Measurements from ENCODE around the gene SIRPG. TPM values are rescaled to one million over a fixed set of nuclear protein-coding genes. Genes with fewer than 3 reads are reported as not detected.

Gene SIRPG
- polyA plus RNA-seq, 2 of the 4 experiments (the other 2 are of a cell fraction), result not detected

DNA sequence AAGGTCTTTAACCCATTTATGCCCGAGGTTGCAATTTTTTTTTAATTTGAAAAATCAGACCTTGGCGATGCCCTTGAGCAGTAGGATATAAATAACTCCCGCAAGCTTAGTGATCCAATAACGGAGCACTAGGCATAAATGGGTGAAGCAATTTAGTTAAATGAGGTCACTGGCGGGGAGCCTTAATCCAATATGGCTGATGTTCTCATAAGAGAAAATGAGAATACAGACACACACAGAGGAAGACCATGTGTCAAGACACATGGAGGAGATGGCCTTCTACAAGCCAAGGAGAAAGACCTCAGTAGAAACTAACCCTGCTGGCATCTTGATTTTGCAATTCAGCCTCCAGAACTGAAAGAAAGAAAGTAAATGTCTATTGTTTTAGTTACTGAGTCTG, 735 bp downstream of the SIRPG start (continued):
- TF ChIP-seq CBX8 (IDR thresholded peaks at IDR 0.05), result no peak
- TF ChIP-seq, protein P1, sequence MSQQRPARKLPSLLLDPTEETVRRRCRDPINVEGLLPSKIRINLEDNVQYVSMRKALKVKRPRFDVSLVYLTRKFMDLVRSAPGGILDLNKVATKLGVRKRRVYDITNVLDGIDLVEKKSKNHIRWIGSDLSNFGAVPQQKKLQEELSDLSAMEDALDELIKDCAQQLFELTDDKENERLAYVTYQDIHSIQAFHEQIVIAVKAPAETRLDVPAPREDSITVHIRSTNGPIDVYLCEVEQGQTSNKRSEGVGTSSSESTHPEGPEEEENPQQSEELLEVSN (IDR thresholded peaks at IDR 0.05; ENCODE audit: borderline replicate concordance, low read depth), result no peak
- no peak for TF ChIP-seq CBX2 (IDR thresholded peaks at IDR 0.05; ENCODE audit: borderline replicate concordance, low read depth)
- TF ChIP-seq MYC (IDR thresholded peaks at IDR 0.05; ENCODE audit: borderline replicate concordance, low read length), result no peak
- no peak for TF ChIP-seq NFE2L2 (conservative IDR thresholded peaks at IDR 0.05; ENCODE audit: low read length)

DNA sequence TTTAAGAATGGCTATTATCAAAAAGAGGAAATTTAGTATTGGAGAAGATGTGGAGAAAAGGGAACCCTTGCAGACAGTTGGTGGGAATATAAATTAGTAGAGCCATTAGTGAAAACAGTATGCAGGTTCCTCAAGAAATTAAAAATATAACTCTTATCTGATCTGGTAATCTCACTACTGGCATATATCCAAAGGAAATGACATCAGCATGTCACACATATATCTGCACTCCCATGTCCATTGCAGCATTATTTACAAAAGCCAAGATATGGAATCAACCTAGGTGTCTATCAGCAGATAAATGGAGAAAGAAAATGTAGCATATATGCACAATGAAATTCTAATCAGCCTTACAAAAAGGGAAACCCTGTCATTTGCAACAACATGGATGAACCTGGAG, 2.6 kb downstream of the SIRPG start:
- DNase-seq (ENCODE audit: low read depth in 1 of 2, low spot score in 1 of 2) (no peak), FAIRE-seq (peak; percentile 43), ATAC-seq (no peak)
- no peak overlapping the region for H3K4me2 ChIP-seq
- H3K9me3 ChIP-seq, result no peaks in the 10 kb centered on the region
- H3K4me3 ChIP-seq, result no peak overlapping the region
- H3K4me1 ChIP-seq, result no peaks in the 10 kb centered on the region
- ChIA-PET CTCF (no interaction called here), POLR2A (no interaction called here)
- H3K27ac ChIP-seq, result no peak overlapping the region
- TF ChIP-seq KDM1A (IDR thresholded peaks at IDR 0.05; ENCODE audit: low read depth) (no peak), MAZ (IDR thresholded peaks at IDR 0.05; ENCODE audit: borderline replicate concordance, low read depth, low read length) (no peak), RARB (CRISPR knock-in tag; IDR thresholded peaks at IDR 0.05) (no peak), CHD2 (IDR thresholded peaks at IDR 0.05; ENCODE audit: low read length, partially characterized antibody) (no peak), BHLHE40 (IDR thresholded peaks at IDR 0.05; ENCODE audit: low read depth, low read length) (no peak), ZC3H11A (IDR thresholded peaks at IDR 0.05) (no peak), RAD21 (conservative IDR thresholded peaks at IDR 0.05 in 1 of 2, IDR thresholded peaks at IDR 0.05 in 1 of 2) (no peak), NFE2L2 (conservative IDR thresholded peaks at IDR 0.05; ENCODE audit: low read length) (no peak), ESRRA (IDR thresholded peaks at IDR 0.05; ENCODE audit: borderline replicate concordance, low read length) (no peak), HOXB5 (CRISPR knock-in tag; IDR thresholded peaks at IDR 0.05) (no peak), CBX2 (IDR thresholded peaks at IDR 0.05; ENCODE audit: borderline replicate concordance, low read depth) (no peak)
- TF ChIP-seq, protein P2, sequence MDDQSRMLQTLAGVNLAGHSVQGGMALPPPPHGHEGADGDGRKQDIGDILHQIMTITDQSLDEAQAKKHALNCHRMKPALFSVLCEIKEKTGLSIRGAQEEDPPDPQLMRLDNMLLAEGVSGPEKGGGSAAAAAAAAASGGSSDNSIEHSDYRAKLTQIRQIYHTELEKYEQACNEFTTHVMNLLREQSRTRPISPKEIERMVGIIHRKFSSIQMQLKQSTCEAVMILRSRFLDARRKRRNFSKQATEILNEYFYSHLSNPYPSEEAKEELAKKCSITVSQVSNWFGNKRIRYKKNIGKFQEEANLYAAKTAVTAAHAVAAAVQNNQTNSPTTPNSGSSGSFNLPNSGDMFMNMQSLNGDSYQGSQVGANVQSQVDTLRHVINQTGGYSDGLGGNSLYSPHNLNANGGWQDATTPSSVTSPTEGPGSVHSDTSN (IDR thresholded peaks at IDR 0.05), result no peak
- TF ChIP-seq, protein P3, sequence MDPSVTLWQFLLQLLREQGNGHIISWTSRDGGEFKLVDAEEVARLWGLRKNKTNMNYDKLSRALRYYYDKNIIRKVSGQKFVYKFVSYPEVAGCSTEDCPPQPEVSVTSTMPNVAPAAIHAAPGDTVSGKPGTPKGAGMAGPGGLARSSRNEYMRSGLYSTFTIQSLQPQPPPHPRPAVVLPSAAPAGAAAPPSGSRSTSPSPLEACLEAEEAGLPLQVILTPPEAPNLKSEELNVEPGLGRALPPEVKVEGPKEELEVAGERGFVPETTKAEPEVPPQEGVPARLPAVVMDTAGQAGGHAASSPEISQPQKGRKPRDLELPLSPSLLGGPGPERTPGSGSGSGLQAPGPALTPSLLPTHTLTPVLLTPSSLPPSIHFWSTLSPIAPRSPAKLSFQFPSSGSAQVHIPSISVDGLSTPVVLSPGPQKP (IDR thresholded peaks at IDR 0.05; ENCODE audit: low read depth, low read length), result no peak
- TF ChIP-seq, protein P4, sequence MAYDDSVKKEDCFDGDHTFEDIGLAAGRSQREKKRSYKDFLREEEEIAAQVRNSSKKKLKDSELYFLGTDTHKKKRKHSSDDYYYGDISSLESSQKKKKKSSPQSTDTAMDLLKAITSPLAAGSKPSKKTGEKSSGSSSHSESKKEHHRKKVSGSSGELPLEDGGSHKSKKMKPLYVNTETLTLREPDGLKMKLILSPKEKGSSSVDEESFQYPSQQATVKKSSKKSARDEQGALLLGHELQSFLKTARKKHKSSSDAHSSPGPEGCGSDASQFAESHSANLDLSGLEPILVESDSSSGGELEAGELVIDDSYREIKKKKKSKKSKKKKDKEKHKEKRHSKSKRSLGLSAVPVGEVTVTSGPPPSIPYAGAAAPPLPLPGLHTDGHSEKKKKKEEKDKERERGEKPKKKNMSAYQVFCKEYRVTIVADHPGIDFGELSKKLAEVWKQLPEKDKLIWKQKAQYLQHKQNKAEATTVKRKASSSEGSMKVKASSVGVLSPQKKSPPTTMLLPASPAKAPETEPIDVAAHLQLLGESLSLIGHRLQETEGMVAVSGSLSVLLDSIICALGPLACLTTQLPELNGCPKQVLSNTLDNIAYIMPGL (CRISPR knock-in tag; IDR thresholded peaks at IDR 0.05; ENCODE audit: borderline replicate concordance), result no peak
- TF ChIP-seq, protein P5, sequence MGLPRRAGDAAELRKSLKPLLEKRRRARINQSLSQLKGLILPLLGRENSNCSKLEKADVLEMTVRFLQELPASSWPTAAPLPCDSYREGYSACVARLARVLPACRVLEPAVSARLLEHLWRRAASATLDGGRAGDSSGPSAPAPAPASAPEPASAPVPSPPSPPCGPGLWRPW (IDR thresholded peaks at IDR 0.05), result no peak

DNA sequence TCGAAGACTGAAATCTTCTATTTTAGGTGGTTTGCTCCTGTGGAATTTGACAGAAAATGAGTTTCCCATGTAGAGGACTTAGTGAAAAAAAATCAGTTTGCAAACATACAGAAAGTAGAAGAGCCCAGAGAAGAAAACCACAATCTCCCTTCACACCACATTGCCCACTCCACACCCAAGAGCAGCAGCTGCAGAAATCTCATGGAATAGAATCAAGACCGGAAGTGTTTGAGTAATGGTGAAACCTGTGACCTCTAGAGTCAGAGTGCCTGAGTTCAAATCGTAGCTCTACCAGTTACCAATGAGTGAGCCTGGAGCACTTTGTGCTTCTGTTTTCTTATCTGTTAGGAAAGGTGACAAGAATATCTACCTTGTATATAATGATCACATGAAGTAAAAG, 4.6 kb downstream of the SIRPG start:
- Histone ChIP-seq H3K27ac (no peak overlapping the region), H3K4me3 (no peak overlapping the region), H3K4me1 (no peaks in the 10 kb centered on the region), H3K9me3 (no peaks in the 10 kb centered on the region), H3K4me2 (no peak overlapping the region)
- no peak for FAIRE-seq
- CTCF ChIA-PET, result no interaction called here
- DNase-seq (ENCODE audit: low read depth in 1 of 2, low spot score in 1 of 2), result no peak
- no peak for ATAC-seq
- 13% methylated on average over 3 of the region's 3 CpGs for WGBS (ENCODE audit: missing lambda C conversion rate)
- POLR2A ChIA-PET, result no interaction called here
- no peak for TF ChIP-seq FOSL2 (IDR thresholded peaks at IDR 0.05)
- no peak for TF ChIP-seq FOSL2 (CRISPR knock-in tag; IDR thresholded peaks at IDR 0.05)
- no peak for TF ChIP-seq POLR2AphosphoS2 (conservative IDR thresholded peaks at IDR 0.05; ENCODE audit: low read length)
- no peak for TF ChIP-seq ESRRA (IDR thresholded peaks at IDR 0.05; ENCODE audit: borderline replicate concordance, low read length)
- TF ChIP-seq JUN (IDR thresholded peaks at IDR 0.05), result no peak
- TF ChIP-seq, protein P6, sequence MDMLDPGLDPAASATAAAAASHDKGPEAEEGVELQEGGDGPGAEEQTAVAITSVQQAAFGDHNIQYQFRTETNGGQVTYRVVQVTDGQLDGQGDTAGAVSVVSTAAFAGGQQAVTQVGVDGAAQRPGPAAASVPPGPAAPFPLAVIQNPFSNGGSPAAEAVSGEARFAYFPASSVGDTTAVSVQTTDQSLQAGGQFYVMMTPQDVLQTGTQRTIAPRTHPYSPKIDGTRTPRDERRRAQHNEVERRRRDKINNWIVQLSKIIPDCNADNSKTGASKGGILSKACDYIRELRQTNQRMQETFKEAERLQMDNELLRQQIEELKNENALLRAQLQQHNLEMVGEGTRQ (IDR thresholded peaks at IDR 0.05), result no peak
- no peak for TF ChIP-seq HEYL (CRISPR knock-in tag; IDR thresholded peaks at IDR 0.05)
- TF ChIP-seq KDM1A (IDR thresholded peaks at IDR 0.05; ENCODE audit: low read depth), result no peak
- no peak for TF ChIP-seq SMC3 (IDR thresholded peaks at IDR 0.05)
- no peak for TF ChIP-seq RARB (CRISPR knock-in tag; IDR thresholded peaks at IDR 0.05)
- TF ChIP-seq, protein P1 (IDR thresholded peaks at IDR 0.05; ENCODE audit: borderline replicate concordance, low read depth), result no peak
- TF ChIP-seq, protein P7, sequence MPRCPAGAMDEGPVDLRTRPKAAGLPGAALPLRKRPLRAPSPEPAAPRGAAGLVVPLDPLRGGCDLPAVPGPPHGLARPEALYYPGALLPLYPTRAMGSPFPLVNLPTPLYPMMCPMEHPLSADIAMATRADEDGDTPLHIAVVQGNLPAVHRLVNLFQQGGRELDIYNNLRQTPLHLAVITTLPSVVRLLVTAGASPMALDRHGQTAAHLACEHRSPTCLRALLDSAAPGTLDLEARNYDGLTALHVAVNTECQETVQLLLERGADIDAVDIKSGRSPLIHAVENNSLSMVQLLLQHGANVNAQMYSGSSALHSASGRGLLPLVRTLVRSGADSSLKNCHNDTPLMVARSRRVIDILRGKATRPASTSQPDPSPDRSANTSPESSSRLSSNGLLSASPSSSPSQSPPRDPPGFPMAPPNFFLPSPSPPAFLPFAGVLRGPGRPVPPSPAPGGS (IDR thresholded peaks at IDR 0.05), result no peak
- TF ChIP-seq, protein P8, sequence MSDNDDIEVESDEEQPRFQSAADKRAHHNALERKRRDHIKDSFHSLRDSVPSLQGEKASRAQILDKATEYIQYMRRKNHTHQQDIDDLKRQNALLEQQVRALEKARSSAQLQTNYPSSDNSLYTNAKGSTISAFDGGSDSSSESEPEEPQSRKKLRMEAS (IDR thresholded peaks at IDR 0.05), result no peak
- no peak for TF ChIP-seq CHD2 (IDR thresholded peaks at IDR 0.05; ENCODE audit: low read length, partially characterized antibody)
- no peak for TF ChIP-seq JUNB (IDR thresholded peaks at IDR 0.05)
- TF ChIP-seq BHLHE40 (IDR thresholded peaks at IDR 0.05; ENCODE audit: low read depth, low read length), result no peak
- TF ChIP-seq HOXA7 (CRISPR knock-in tag; IDR thresholded peaks at IDR 0.05), result no peak
